Panc1 (cell line): ENCODE data around the gene SCD5.

Experiments used
- POLR2AphosphoS5 ChIP-seq: IDR thresholded peaks from 2 replicates; pipeline ENCODE4 v1.6.1; 2012; ENCODE audit warnings: mild to moderate bottlenecking, low read depth, low read length, moderate library complexity
- SIN3A ChIP-seq: IDR thresholded peaks from 2 replicates; pipeline ENCODE4 v1.6.1; 2012; ENCODE audit warnings: low read depth, mild to moderate bottlenecking, low read length, moderate library complexity, borderline replicate concordance; ENCODE audit not compliant: insufficient read depth
- TCF7L2 ChIP-seq: IDR thresholded peaks from 2 replicates; pipeline ENCODE4 v1.6.1; 2011; ENCODE audit warnings: mild to moderate bottlenecking, low read depth, low read length, inconsistent platforms
- TF ChIP-seq, protein P1 (sequence below): fragments of 450-650 bp; IDR thresholded peaks from 2 replicates; pipeline ENCODE4 v1.5.1; 2017; ENCODE audit warnings: mild to moderate bottlenecking
- TF ChIP-seq, protein P2 (sequence below), 2 experiments: IDR thresholded peaks; 2 replicates each; pipeline ENCODE4 v1.6.1; 2011 to 2012; ENCODE audit warnings: low read depth in 2 of 2, control low read depth in 1 of 2, low read length in 1 of 2, mild to moderate bottlenecking in 1 of 2, moderate library complexity in 1 of 2; ENCODE audit not compliant: insufficient read depth in 1 of 2

DNA sequence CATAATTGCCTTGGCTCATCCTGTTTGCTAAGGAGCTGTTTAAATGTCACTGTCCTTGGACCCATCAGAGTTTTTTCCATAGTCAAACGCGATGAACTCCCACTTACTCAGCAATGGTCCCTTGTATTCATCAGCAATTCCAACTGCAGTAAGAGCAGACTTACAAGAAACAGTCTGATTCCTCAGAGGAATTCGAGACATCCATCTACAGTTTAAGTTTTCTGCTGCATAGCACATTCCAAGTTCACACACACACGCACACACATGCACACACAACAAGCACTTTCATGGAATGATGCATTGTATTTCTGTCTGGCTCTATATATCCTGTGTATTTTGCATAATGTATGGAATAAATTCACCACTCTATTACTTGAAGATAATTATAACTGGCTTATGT lies 204.1 kb downstream of the SCD5 start:
- TF ChIP-seq, protein P1, sequence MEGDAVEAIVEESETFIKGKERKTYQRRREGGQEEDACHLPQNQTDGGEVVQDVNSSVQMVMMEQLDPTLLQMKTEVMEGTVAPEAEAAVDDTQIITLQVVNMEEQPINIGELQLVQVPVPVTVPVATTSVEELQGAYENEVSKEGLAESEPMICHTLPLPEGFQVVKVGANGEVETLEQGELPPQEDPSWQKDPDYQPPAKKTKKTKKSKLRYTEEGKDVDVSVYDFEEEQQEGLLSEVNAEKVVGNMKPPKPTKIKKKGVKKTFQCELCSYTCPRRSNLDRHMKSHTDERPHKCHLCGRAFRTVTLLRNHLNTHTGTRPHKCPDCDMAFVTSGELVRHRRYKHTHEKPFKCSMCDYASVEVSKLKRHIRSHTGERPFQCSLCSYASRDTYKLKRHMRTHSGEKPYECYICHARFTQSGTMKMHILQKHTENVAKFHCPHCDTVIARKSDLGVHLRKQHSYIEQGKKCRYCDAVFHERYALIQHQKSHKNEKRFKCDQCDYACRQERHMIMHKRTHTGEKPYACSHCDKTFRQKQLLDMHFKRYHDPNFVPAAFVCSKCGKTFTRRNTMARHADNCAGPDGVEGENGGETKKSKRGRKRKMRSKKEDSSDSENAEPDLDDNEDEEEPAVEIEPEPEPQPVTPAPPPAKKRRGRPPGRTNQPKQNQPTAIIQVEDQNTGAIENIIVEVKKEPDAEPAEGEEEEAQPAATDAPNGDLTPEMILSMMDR = no peak
- TF ChIP-seq POLR2AphosphoS5 = no peak
- TF ChIP-seq, protein P2, sequence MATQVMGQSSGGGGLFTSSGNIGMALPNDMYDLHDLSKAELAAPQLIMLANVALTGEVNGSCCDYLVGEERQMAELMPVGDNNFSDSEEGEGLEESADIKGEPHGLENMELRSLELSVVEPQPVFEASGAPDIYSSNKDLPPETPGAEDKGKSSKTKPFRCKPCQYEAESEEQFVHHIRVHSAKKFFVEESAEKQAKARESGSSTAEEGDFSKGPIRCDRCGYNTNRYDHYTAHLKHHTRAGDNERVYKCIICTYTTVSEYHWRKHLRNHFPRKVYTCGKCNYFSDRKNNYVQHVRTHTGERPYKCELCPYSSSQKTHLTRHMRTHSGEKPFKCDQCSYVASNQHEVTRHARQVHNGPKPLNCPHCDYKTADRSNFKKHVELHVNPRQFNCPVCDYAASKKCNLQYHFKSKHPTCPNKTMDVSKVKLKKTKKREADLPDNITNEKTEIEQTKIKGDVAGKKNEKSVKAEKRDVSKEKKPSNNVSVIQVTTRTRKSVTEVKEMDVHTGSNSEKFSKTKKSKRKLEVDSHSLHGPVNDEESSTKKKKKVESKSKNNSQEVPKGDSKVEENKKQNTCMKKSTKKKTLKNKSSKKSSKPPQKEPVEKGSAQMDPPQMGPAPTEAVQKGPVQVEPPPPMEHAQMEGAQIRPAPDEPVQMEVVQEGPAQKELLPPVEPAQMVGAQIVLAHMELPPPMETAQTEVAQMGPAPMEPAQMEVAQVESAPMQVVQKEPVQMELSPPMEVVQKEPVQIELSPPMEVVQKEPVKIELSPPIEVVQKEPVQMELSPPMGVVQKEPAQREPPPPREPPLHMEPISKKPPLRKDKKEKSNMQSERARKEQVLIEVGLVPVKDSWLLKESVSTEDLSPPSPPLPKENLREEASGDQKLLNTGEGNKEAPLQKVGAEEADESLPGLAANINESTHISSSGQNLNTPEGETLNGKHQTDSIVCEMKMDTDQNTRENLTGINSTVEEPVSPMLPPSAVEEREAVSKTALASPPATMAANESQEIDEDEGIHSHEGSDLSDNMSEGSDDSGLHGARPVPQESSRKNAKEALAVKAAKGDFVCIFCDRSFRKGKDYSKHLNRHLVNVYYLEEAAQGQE (IDR thresholded peaks at IDR 0.05; ENCODE audit: insufficient read depth in 1 of 2, low read depth in 2 of 2, low read length in 1 of 2) = no peak
- no peak for TF ChIP-seq SIN3A
- TF ChIP-seq TCF7L2 = no peak
